ENCODE results near the gene CLINT1.

CLINT1 gene

DNA sequence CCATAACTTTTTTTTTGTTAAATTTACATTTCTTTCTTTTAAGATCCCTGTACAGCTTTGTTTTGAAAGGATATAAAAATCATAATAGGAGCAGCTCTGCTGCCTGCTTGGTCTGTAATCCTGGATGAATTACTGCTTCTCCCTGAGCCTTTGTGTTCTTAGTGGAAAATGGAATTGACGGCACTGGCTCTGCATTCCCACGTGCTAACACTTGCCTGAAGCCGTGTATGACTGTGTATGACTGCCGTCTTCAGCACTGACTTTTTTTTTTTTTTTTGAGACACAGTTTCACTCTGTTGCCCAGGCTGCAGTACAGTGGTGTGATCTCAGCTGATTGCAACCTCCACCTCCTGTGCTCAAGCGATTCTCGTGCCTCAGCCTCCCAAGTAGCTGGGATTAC is 123.0 kb downstream of the CLINT1 start:
- no peak for DNase-seq (ENCODE audit: low spot score)
- Histone ChIP-seq H3K27ac (ENCODE audit: poor library complexity, severe bottlenecking) (no peak overlapping the region), H3K9me3 (ENCODE audit: severe bottlenecking) (no peaks in the 10 kb centered on the region), H3K4me3 (ENCODE audit: severe bottlenecking) (no peak overlapping the region), H3K36me3 (ENCODE audit: low read depth) (peaks cover 61% of the 10 kb centered on the region), H3K27me3 (ENCODE audit: insufficient read depth, poor library complexity, severe bottlenecking) (no peaks in the 10 kb centered on the region), H3K4me1 (ENCODE audit: insufficient read depth, poor library complexity, severe bottlenecking) (no peaks in the 10 kb centered on the region)
- ATAC-seq (ENCODE audit: low read depth), result no peak
- TF ChIP-seq CTCF (IDR thresholded peaks at IDR 0.05; ENCODE audit: poor library complexity, severe bottlenecking), result no peak
